LNCaP clone FGC (cell line): ENCODE results near the gene FICD.

Source experiments
- DNase-seq: peaks from one replicate; pipeline ENCODE4 v3.0.0-alpha.2; 2011; ENCODE audit warnings: low read depth
- H3K4me3 ChIP-seq: 2 replicates; pipeline ENCODE4 v1.5.1; 2011; ENCODE audit warnings: mild to moderate bottlenecking, low read depth, low read length, control low read depth
- TF ChIP-seq, protein P1 (sequence below): IDR thresholded peaks from 2 replicates; pipeline ENCODE4 v1.5.1; 2012; ENCODE audit warnings: mild to moderate bottlenecking; ENCODE audit not compliant: control insufficient read depth, insufficient read depth; ENCODE audit errors: extremely low read depth

FICD gene

DNA sequence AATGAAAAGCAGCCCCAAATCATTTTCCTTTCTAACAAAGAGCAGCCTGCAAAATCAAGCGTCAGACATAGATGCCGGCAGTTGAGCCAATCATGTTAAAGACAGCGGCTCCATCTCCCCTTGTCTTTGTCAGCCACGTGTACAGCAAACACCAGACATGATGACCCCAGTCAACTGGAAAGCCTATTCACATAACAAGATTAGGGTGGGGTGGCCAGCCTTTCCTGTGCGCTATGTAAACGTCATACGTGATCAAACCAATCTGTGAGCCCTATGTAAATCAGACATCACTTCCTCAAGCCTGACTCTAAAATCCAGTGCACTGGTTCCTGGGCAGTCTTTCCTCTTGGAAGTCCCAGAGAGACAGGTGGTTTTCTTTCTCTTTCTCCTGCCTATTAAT is 9.9 kb upstream of the FICD start:
- no peak overlapping the region for H3K4me3 ChIP-seq
- TF ChIP-seq, protein P1, sequence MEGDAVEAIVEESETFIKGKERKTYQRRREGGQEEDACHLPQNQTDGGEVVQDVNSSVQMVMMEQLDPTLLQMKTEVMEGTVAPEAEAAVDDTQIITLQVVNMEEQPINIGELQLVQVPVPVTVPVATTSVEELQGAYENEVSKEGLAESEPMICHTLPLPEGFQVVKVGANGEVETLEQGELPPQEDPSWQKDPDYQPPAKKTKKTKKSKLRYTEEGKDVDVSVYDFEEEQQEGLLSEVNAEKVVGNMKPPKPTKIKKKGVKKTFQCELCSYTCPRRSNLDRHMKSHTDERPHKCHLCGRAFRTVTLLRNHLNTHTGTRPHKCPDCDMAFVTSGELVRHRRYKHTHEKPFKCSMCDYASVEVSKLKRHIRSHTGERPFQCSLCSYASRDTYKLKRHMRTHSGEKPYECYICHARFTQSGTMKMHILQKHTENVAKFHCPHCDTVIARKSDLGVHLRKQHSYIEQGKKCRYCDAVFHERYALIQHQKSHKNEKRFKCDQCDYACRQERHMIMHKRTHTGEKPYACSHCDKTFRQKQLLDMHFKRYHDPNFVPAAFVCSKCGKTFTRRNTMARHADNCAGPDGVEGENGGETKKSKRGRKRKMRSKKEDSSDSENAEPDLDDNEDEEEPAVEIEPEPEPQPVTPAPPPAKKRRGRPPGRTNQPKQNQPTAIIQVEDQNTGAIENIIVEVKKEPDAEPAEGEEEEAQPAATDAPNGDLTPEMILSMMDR = no peak
- no peak for DNase-seq

DNA sequence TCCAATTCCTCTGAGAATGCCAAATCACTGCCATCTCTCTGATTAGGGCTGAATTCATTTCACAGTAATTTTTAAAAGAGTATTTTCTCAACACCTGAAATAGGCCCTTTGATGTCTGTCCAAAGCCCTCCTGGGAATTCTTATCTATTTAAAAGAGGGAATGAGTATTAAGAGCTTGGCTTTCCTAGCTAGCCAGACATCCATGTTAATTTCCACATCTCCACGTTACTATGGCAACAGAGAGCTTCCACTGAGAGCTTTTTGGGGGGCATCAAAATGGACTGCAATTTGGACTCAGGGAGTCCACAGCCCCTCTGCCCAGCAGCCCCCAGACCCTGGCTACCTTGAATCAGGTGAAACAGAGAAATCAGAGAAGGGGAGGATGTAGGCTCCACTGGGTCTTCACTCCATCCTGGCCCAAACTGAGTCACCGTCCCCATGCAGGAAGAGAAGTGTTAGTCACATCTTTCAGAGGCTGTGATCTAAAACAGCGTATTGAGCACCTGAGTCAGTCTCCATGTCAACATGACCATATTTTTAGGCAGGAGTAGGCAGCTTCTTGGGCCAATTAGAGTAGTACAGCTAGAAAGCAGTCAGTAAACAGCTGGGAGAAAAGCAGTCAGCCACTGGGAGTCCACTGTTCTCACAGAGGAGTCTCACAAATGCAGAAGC is 7.0 kb upstream of the FICD start:
- DNase-seq = no peak
- TF ChIP-seq, protein P1 = no peak
- H3K4me3 ChIP-seq = no peak overlapping the region

DNA sequence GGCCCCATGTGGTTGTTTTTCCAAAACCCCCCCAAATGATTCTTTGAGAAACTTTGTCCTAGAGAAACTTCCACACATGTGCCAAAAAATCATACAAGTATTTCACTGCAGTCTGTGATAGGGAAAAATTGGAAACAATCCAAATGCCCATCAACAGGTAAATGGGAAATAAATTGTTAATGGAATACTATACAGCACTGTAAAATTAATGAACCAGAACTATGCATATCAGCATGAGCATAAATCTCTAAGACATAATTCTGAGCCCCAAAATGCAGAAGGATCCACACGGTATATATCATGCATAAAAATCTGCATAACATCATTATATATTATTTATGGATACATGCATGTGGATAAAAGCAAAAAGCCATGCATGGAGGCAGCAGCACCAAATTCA is 5.3 kb upstream of the FICD start:
- TF ChIP-seq, protein P1 = no peak
- no peak overlapping the region for H3K4me3 ChIP-seq
- no peak for DNase-seq

DNA sequence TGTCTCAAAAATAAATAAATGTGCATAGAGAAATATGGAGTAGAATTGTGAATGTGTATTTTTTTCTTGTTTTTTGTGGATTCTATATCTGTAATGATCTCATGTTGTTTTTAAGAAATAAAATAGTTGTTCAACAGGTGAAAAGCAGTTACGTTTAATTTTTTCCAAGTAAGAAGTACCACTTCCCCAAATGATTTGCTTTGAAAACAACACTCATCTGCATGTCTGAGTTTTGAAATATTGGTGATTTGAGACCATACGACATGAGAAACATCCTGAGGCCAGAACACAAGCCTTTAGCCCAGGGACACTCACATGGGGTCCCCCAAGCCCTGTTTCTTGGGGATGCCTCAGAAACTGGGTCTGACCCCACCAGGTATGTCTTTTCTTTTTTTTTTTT is 4.2 kb upstream of the FICD start:
- no peak for DNase-seq
- TF ChIP-seq, protein P1 = no peak
- no peak overlapping the region for H3K4me3 ChIP-seq

DNA sequence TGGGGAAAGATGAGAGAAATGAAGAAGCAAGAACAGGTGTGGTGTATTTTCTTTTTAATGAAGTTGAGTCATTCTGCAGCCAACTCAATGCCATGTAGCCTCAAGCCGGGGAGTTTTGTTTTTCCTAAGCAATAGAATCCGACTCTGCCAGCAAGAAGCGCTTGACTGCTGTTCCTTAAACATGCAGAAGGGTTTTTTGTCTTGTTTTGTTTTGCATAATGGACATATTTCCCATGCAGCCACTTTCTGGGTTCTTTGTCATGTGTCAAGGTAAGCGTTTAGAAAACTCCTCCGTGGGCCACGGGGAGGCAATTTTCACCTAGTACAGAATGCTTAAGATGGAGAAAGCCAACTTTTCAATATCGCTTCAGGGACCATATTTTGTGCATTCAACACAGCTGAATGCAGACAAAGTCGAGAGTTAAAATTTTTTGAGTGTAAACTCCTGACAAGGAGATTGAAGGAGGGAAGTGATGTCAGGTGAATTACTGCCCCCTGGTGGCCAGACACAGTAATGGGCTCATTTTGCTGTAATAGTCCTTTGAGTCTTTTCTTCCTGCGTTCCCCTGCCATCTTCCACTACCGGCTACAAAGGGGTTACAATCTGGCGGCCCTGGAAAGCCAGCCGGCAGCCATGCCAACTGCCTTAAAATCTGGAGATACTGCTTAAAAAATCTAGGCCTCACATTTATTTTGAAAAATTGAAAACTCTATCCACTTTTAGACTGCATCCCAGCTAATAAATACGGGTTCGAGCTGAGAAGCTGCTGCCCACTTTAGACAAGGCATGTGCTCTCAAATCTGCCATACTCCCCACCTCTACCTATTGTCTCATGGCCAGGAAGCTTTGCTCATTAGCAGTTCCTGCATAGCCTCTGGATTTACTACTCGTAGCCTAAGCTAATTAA is 3.2 kb upstream of the FICD start:
- TF ChIP-seq, protein P1 = peak; percentile 86
- peak; percentile 33 for DNase-seq
- no peak overlapping the region for H3K4me3 ChIP-seq

DNA sequence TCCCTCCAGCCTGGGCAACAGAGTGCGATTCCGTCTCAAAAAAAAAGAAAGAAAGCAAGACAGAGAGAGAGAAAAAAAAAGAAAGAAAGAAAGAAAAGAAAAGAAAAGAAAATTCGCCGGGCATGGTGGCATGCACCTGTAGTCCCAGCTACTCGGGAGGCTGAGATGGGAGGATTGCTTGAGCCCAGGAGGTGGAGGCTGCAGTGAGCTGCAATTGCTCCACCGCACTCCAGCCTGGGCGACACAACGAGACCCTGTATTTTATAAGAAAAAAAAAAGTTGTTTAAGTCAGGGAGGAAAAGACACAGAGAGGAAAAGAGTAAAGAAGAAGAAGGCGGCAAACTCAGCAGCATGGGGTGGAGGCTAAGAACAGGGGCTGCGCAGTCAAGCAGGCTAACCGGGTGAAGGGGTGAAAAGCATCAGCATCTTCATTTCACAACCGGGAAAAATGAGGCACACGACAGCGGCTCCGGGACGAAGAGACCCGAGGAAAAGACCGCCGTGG is 557 bp upstream of the FICD start:
- no peak for DNase-seq
- H3K4me3 ChIP-seq = peak overlapping the region; percentile 82
- TF ChIP-seq, protein P1 = no peak

DNA sequence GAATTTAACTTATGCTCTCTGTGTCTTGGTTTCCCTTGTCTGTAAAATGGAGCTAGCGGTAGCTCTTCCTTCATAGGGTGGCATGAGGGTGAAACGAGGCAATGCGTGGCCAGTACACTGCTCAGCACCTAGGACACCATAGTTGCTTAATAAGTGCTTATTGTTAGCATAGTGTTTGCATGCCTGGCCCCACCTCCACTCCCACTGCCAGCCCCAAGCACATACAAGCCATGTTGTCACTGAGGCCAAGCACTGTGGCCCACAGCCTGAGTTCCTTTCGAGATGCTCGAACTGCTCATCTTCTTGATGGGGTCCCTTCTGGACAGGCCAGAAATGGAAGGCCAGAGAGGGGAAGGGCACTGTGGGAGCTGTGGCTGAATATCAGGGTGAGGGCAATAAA is 839 bp downstream of the FICD start:
- DNase-seq = no peak
- H3K4me3 ChIP-seq = peak overlapping the region; percentile 82
- TF ChIP-seq, protein P1 = no peak
